ENCODE results near the gene DFFA.

- TF ChIP-seq CTCF (conservative IDR thresholded peaks at IDR 0.05; ENCODE audit: low read length), result no peak
- no peak for TF ChIP-seq EZH2phosphoT487 (IDR thresholded peaks at IDR 0.05; ENCODE audit: borderline replicate concordance)
Measured at GRCh38 chr1:10517677-10517982, 45.3 kb upstream of the DFFA start.
